Stimulated activated CD4-positive, alpha-beta T cell treated with anti-CD3 and anti-CD28 coated beads, Interleukin-12 subunit alpha, Interleukin-12 subunit beta, amount 100 ng/mL, for 4 hours (primary cell): ENCODE measurements around the gene GPR55.
"Not testable (repeated sequence)": the region's sequence is repeated elsewhere in the genome, so short reads cannot be mapped to it uniquely, and the experiment has no call there.

Source experiments
- DNase-seq: peaks from one replicate; pipeline ENCODE4 v3.0.0-alpha.2; 2020

Gene GPR55

GRCh38 chr2:230949966-230950873 lies 25.2 kb upstream of the GPR55 start:
- no peak for DNase-seq

- no peak for DNase-seq
Observed at GRCh38 chr2:230947908-230948365, 22.9 kb upstream of the GPR55 start.

GRCh38 chr2:230947235-230947576 lies 22.2 kb upstream of the GPR55 start:
- DNase-seq, result no peak

GRCh38 chr2:230946429-230947234 lies 21.6 kb upstream of the GPR55 start:
- DNase-seq, result no peak

- no peak for DNase-seq
Observed at GRCh38 chr2:230944757-230945372, 19.8 kb upstream of the GPR55 start.

GRCh38 chr2:230944123-230944653 lies 19.1 kb upstream of the GPR55 start:
- peak; percentile 30 for DNase-seq

- peak; percentile 41 for DNase-seq
Observed at GRCh38 chr2:230942920-230943896, 18.2 kb upstream of the GPR55 start.

- DNase-seq, result no peak
Observed at GRCh38 chr2:230942371-230942770, 17.3 kb upstream of the GPR55 start.

GRCh38 chr2:230941202-230942180 lies 16.4 kb upstream of the GPR55 start:
- DNase-seq, result no peak

- no peak for DNase-seq
Observed at GRCh38 chr2:230940471-230940815, 15.4 kb upstream of the GPR55 start.

- DNase-seq, result no peak
Observed at GRCh38 chr2:230939691-230940470, 14.8 kb upstream of the GPR55 start.

- DNase-seq, result no peak
Observed at GRCh38 chr2:230939066-230939591, 14.1 kb upstream of the GPR55 start.

GRCh38 chr2:230938516-230939065 lies 13.5 kb upstream of the GPR55 start:
- DNase-seq, result no peak

- no peak for DNase-seq
Observed at GRCh38 chr2:230938098-230938497, 13.1 kb upstream of the GPR55 start.

- no peak for DNase-seq
Observed at GRCh38 chr2:230937362-230937761, 12.3 kb upstream of the GPR55 start.

- DNase-seq, result not testable (repeated sequence)
Observed at GRCh38 chr2:230936243-230936642, 11.2 kb upstream of the GPR55 start.

- DNase-seq, result no peak
Observed at GRCh38 chr2:230935130-230935430, 10.0 kb upstream of the GPR55 start.

- no peak for DNase-seq
Observed at GRCh38 chr2:230934231-230935129, 9.4 kb upstream of the GPR55 start.
